ENCODE results near the gene SCN9A.
"Not testable (repeated sequence)": the region's sequence is repeated elsewhere in the genome, so short reads cannot be mapped to it uniquely, and the experiment has no call there.

Gene SCN9A

GRCh38 chr2:166375736-166376487, at the start of gene SCN9A:
Gene SCN9A, minus strand, starts transcription at chr2:166375944. Its CDS starts 64,188 bp downstream, at chr2:166311756.
- peak in 1 of 2 donors; percentile 3 for DNase-seq

- no peak for DNase-seq
Measured at GRCh38 chr2:166424841-166425240, 49.1 kb upstream of the SCN9A start.

- no peak for DNase-seq
Measured at GRCh38 chr2:166419616-166419934, 43.8 kb upstream of the SCN9A start.

GRCh38 chr2:166418853-166419615, 43.3 kb upstream of the SCN9A start:
- DNase-seq = no peak

GRCh38 chr2:166417669-166418068, 41.9 kb upstream of the SCN9A start:
- no peak for DNase-seq

GRCh38 chr2:166413255-166413654, 37.5 kb upstream of the SCN9A start:
- no peak for DNase-seq

GRCh38 chr2:166411473-166412230, 35.9 kb upstream of the SCN9A start:
- no peak for DNase-seq

- no peak for DNase-seq
Measured at GRCh38 chr2:166410828-166411472, 35.2 kb upstream of the SCN9A start.

- DNase-seq = not testable (repeated sequence)
Measured at GRCh38 chr2:166407746-166408145, 32.0 kb upstream of the SCN9A start.

- DNase-seq = no peak
Measured at GRCh38 chr2:166406374-166406773, 30.6 kb upstream of the SCN9A start.

- no peak for DNase-seq
Measured at GRCh38 chr2:166405569-166405926, 29.8 kb upstream of the SCN9A start.

- DNase-seq = no peak
Measured at GRCh38 chr2:166404831-166405568, 29.3 kb upstream of the SCN9A start.

- no peak for DNase-seq
Measured at GRCh38 chr2:166394245-166394644, 18.5 kb upstream of the SCN9A start.

GRCh38 chr2:166393008-166393407, 17.3 kb upstream of the SCN9A start:
- DNase-seq = no peak

- DNase-seq = no peak
Measured at GRCh38 chr2:166388481-166389070, 12.8 kb upstream of the SCN9A start.

GRCh38 chr2:166385313-166385712, 9.6 kb upstream of the SCN9A start:
- DNase-seq = no peak

GRCh38 chr2:166384774-166385173, 9.0 kb upstream of the SCN9A start:
- no peak for DNase-seq

- no peak for DNase-seq
Measured at GRCh38 chr2:166382448-166382847, 6.7 kb upstream of the SCN9A start.

- DNase-seq = no peak
Measured at GRCh38 chr2:166380615-166381014, 4.9 kb upstream of the SCN9A start.

GRCh38 chr2:166376873-166377272, 1.1 kb upstream of the SCN9A start:
- DNase-seq = no peak

- DNase-seq = no peak
Measured at GRCh38 chr2:166376488-166376828, 714 bp upstream of the SCN9A start.

GRCh38 chr2:166375195-166375735, 479 bp downstream of the SCN9A start:
- DNase-seq = no peak
